ENCODE measurements around the gene MEP1A.
"Not testable (repeated sequence)": the region's sequence is repeated elsewhere in the genome, so short reads cannot be mapped to it uniquely, and the experiment has no call there.

MEP1A gene

DNA sequence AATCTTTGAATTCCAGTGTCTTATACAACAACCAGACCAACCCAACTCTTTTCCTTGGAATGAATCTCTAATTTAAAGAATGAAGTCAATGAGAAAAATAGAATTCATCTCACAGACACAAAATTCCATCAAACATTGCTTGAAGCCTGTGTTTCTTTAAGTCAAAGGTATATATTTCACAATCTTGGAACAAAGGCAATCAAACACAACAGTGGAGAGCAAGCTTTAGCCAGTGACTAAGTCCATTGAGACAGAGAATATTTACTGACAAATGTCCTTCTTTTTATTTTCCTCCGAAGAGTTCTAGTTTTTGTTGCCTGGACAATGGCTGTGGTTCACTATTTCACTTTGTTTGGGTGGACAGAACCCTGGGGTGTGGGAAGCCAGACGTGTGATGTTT, 35.8 kb downstream of the MEP1A start:
- TF ChIP-seq SPI1 (IDR thresholded peaks at IDR 0.05; ENCODE audit: borderline replicate concordance, low read depth), result no peak
- no peak for TF ChIP-seq CTCF (IDR thresholded peaks at IDR 0.05; ENCODE audit: insufficient read depth, low read length)
- TF ChIP-seq POLR2AphosphoS5 (IDR thresholded peaks at IDR 0.05; ENCODE audit: low read depth), result no peak
- TF ChIP-seq GABPA (IDR thresholded peaks at IDR 0.05; ENCODE audit: low read depth), result no peak
- TF ChIP-seq REST (IDR thresholded peaks at IDR 0.05; ENCODE audit: insufficient replicate concordance, low read depth), result no peak
- Histone ChIP-seq H3K27ac (replicated peaks) (no peak overlapping the region), H3K4me3 (replicated peaks; ENCODE audit: insufficient read depth, low read length) (no peak overlapping the region), H3K27me3 (ENCODE audit: insufficient read depth, poor library complexity, severe bottlenecking) (no peaks in the 10 kb centered on the region)
- no peak for DNase-seq (ENCODE audit: low read depth in 1 of 2, low spot score in 1 of 2)

GRCh38 chr6:46832816-46833215, 39.6 kb downstream of the MEP1A start:
- no peak for DNase-seq (ENCODE audit: low read depth in 1 of 2, low spot score in 1 of 2)
- Histone ChIP-seq H3K4me3 (replicated peaks; ENCODE audit: insufficient read depth, low read length) (no peak overlapping the region), H3K27ac (replicated peaks) (no peak overlapping the region), H3K27me3 (ENCODE audit: insufficient read depth, poor library complexity, severe bottlenecking) (no peaks in the 10 kb centered on the region)
- TF ChIP-seq CTCF (IDR thresholded peaks at IDR 0.05; ENCODE audit: insufficient read depth, low read length) (no peak), SPI1 (IDR thresholded peaks at IDR 0.05; ENCODE audit: borderline replicate concordance, low read depth) (no peak), REST (IDR thresholded peaks at IDR 0.05; ENCODE audit: insufficient replicate concordance, low read depth) (no peak), POLR2AphosphoS5 (IDR thresholded peaks at IDR 0.05; ENCODE audit: low read depth) (no peak), GABPA (IDR thresholded peaks at IDR 0.05; ENCODE audit: low read depth) (no peak)

DNA sequence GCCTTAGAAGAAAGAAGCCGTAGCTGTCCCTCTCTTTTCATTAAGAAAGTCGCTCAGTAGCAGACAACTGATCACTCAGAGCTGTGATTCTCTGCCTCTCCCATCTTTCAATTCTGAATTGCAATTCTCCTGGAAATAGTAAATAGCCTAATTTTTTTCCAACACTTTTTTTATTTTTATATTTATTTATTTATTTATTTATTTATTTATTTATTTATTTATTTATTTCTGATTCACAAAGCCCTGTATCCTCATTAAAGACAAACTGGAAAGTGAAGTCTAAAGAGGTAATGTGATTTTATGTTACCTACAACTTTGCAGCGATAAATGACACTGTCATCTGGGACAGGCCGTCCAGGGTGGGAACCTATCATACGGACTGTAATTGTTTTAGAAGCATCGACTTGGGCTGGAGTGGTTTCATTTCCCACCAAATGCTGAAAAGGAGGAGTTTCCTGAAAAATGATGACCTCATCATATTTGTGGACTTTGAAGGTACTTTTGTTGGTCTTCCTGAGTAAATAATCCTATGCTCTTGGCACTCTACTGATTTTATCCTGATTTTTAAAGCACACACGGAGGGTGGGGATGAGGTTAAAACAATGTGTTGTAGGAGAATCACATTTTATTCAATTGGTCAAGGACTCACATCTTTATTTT, 41.2 kb downstream of the MEP1A start:
- not testable (repeated sequence) for H3K27me3 ChIP-seq (ENCODE audit: insufficient read depth, poor library complexity, severe bottlenecking); H3K27ac ChIP-seq (replicated peaks); DNase-seq (ENCODE audit: low read depth in 1 of 2, low spot score in 1 of 2)

DNA sequence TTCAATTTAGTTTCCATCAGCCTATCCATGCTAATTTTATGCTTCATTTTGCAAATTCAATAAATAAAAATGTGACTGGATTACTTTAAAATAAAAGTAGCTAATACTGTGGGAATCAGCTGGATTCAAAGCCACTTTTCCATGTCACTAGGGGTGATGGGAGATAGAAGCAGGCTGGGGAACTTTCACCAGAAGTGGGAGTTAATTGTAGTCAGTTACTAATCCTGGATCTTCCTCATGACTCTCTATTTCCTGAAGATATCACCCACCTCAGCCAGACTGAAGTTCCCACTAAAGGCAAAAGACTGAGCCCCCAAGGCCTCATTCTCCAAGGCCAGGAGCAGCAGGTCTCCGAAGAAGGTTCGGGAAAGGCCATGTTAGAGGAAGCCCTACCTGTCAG, 41.8 kb downstream of the MEP1A start:
- DNase-seq (ENCODE audit: low read depth in 1 of 2, low spot score in 1 of 2); H3K27ac ChIP-seq (replicated peaks); H3K27me3 ChIP-seq (ENCODE audit: insufficient read depth, poor library complexity, severe bottlenecking); H3K4me3 ChIP-seq (replicated peaks; ENCODE audit: insufficient read depth, low read length): not testable (repeated sequence)

More for the DNA sequence above, 41.2 kb downstream of the MEP1A start:
- H3K4me3 ChIP-seq (replicated peaks; ENCODE audit: insufficient read depth, low read length), result not testable (repeated sequence)

- TF ChIP-seq POLR2AphosphoS5 (IDR thresholded peaks at IDR 0.05; ENCODE audit: low read depth) (no peak), REST (IDR thresholded peaks at IDR 0.05; ENCODE audit: insufficient replicate concordance, low read depth) (no peak), GABPA (IDR thresholded peaks at IDR 0.05; ENCODE audit: low read depth) (no peak), SPI1 (IDR thresholded peaks at IDR 0.05; ENCODE audit: borderline replicate concordance, low read depth) (no peak)
- no peak for DNase-seq (ENCODE audit: low read depth in 1 of 2, low spot score in 1 of 2)
- Histone ChIP-seq H3K27ac (replicated peaks) (no peak overlapping the region), H3K4me3 (replicated peaks; ENCODE audit: insufficient read depth, low read length) (no peak overlapping the region), H3K27me3 (ENCODE audit: insufficient read depth, poor library complexity, severe bottlenecking) (no peaks in the 10 kb centered on the region)
Measured at GRCh38 chr6:46838033-46838432, 44.8 kb downstream of the MEP1A start.

DNA sequence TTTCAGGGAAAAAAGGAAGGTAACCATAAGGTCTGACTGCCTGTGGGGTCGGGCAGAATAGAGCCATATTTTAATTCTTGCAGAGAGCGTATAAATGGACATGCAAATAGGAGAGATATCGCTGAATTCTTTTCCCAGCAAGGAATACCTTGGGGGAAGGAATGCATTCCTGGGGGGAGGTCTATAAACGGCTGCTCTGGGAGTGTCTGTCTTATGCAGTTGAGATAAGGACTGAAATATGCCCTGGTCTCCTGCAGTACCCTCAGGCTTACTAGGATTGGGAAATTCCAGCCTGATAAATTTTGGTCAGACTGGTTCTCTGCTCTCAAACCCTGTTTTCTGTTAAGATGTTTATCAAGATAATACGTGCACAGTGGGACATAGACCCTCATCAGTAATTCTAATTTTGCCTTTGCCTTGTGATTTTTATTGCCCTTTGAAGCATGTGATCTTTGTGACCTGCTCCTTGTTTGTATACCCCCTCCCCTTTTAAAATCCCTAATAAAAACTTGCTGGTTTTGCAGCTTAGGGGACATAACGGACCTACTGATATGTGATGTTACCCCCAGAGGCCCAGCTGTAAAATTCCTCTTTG, 49.2 kb downstream of the MEP1A start:
- H3K27me3 ChIP-seq (ENCODE audit: insufficient read depth, poor library complexity, severe bottlenecking); H3K27ac ChIP-seq (replicated peaks); H3K4me3 ChIP-seq (replicated peaks; ENCODE audit: insufficient read depth, low read length); DNase-seq (ENCODE audit: low read depth in 1 of 2, low spot score in 1 of 2): not testable (repeated sequence)

All from HL-60 (cell line).